Left renal cortex interstitium (tissue), 4 donors: ENCODE data around the gene FBXO10. TPM values are rescaled to one million over a fixed set of nuclear protein-coding genes. Genes with fewer than 3 reads are reported as not detected.
"Not testable (repeated sequence)": the region's sequence is repeated elsewhere in the genome, so short reads cannot be mapped to it uniquely, and the experiment has no call there.

Experiments
- DNase-seq, 4 donors: peaks; one replicate each; pipeline ENCODE4 v3.0.0-alpha.2; 2013; ENCODE audit warnings: low read depth in 4 of 4, low spot score in 2 of 4, missing footprints in 1 of 4
- polyA plus RNA-seq, 4 donors: library from polyadenylated mRNA; unstranded; fragments of 120-200 nt; gene quantifications; one replicate each; pipeline ENCODE4 v1.2.1, GENCODE V29; 2013; ENCODE audit not compliant: insufficient read length in 4 of 4

FBXO10 gene
- polyA plus RNA-seq, 4 donors = 11.7 to 19.8 (median 15.1) TPM

DNA sequence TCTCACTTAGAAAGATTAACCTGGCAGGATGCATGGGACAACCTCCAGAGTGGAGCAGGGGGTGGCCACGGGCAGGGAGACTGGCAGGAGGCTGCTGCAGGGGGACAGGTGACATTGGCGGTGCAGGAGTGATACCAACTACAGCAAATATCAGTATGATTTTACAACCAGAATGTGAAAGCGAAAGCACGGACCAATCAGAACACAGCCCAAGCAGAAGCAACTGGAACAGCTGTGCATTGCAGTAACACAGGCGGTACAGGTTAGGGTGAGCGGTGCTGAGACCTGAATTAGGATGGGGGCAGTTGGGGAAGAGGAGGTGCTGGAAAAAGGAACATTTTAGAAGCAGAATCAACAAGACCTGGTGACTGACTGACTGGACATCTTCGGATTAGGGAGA, 61.2 kb downstream of the FBXO10 start:
- no peak for DNase-seq

DNA sequence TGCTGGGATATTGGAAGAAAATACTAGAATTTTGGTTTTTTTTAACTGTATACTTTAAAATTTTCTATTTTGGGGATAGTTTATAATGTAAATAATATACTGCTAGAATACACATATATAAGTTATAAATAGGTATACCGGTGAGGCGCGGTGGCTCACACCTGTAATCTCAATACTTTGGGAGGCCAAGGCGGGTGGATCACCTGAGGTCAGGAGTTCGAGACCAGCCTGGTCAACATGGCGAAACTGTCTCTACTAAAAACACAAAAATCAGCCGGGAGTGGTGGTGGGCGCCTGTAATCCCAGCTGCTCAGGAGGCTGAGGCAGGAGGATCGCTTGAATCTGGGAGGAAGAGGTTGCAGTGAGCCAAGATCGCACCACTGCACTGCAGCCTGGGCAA, 61.8 kb downstream of the FBXO10 start:
- not testable (repeated sequence) for DNase-seq

DNA sequence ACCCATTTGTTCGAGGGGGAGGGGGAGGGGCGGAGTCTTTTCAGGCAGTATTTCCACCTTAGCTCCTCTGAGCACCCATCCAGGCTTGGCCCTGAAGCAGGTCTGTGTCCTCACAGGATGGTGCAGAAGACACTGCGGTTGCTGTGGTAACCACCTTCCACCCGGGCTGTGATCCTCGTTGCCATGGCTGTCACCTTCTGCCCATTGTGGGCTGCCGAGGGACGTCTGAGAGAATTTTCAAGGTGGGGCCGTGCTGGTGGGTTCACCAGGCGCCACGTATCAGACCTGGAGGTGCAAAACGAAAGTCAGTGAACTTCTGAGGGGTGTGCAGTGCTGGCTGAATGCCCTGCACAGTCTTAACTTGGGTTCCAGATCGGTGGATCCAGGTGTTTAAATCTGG, 63.7 kb downstream of the FBXO10 start:
- DNase-seq = no peak

DNA sequence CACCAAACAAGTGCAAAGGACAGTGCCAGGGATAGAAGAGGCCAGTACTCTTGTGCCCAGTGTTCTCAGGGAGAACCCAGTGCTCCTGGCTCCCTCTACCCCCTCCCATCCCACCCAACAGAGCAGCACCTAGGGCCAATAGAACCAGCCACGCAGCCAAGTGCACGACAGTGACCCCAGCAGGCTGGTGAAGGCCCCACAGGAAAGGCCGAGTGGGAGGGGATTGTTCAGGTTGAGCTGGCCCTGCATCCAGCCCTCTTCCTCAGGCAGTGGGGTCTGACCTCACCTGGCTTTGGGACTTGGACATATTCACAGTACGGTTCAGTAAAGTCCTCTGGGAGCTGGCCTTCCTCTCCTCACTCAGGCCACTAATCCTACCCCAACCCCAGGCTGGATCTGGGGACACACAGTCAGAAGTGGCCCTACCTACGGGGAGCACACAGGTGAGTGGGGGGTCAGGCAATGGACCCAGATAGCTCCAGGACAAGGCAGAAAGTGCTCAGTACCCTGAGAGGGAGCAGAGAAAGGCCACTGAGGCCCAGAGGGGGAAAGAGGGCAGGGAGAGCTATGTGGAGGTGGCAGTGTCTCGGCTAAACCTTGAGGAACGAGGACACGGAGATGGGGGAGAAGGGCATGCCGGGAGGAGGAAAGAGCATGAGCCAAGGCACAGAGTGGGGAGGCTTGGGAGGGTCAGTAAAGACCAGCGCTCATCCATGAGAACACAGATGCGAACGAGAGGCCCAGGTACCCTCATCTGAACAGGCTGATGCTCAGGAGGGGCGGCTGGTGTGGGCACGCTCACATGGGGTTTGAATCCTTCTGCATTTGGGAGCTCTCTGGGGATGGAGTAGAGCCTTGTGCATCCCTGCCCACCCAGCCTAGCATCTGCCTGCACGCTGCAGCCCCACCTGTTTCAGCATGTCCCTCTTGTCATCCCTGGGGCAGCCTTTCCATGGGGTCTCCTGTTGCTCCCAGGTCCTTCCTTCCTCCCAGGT, 64.9 kb downstream of the FBXO10 start:
- no peak for DNase-seq

DNA sequence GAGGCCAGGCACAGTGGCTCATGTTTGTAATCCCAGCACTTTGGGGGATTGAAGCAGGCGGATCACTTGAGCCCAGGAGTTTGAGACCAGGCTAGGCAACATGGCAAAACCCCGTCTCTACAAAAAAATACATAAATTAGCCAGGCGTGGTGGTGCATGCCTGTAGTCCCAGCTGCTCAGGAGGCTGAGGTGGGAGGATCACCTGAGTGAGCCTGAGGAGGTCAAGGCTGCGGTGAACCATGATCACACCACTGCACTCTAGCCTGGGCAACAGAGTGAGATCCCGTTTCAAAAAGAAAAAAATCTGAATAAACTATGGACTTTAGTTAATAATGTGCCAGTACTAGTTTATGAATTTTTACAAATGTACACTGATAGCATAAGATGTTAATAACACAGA, 66.1 kb downstream of the FBXO10 start:
- not testable (repeated sequence) for DNase-seq

DNA sequence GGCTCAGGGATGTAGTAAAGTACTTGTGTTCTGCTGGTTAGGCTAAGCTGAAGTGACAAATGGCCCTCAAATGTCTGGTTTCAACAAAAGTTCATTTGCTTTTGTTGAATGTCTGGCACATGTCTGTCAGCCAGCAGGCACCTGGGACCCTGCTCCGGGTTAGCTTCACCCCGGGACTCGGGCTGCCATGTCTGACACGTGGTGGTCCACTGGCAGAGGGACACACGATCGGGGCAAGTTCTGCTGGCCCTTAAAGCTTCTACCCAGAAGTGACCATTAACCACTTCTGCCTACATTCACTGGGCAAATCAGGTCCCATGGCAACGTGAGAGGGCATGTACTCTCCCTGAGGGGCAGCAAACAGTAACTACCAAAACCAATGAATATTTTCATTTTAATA, 66.6 kb downstream of the FBXO10 start:
- no peak for DNase-seq

DNA sequence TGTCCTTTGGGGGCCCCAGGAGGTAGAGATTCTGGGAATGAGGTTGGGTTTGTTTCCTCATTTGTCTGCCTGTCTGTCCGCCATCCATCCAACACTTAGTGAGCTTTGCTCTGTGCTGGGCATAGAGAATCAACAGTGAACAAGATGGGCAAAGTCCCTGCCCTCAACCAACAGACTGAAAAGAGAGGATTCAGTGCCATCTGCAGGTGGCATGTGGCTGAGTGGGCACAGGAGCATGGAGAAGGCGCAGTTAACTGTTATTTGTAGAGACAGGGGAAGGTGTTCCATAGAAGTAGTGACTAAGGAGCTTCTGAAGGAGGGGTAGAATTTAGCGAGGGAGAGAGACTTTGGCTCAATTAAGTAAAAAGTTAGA, 67.4 kb downstream of the FBXO10 start:
- no peak for DNase-seq

DNA sequence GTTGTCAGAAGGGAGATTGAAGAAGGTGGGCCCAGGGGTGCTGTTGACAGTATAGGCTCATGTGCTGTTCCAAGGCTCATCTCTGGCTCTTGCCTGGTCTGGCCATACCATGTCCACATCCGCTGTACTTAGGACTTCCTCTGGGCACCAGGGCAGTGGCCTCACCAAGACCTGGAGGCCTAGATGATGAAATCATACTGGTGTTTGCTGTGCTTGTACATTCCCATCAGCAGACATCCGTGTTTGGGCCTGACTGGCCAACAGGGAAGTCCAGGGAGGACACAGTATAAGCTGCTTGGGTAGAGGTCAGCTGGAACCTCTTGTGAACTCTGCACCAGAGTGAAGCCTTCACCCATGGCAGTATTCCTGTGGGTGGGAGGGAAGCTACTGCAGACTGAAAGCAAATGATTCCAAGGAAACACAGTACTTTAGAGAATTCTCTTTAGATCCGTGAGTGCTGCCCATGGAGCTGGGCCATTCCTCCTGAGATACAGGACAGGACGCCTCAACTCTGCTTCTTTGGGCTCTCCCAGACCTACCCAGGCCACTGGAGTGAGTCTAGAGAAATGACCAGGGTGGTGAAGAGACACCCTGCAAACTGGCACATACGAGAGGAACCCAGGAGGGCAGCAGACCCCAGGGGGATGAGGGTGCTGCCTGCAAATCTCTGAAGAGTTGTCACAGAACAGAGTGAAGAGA, 67.9 kb downstream of the FBXO10 start:
- no peak for DNase-seq

DNA sequence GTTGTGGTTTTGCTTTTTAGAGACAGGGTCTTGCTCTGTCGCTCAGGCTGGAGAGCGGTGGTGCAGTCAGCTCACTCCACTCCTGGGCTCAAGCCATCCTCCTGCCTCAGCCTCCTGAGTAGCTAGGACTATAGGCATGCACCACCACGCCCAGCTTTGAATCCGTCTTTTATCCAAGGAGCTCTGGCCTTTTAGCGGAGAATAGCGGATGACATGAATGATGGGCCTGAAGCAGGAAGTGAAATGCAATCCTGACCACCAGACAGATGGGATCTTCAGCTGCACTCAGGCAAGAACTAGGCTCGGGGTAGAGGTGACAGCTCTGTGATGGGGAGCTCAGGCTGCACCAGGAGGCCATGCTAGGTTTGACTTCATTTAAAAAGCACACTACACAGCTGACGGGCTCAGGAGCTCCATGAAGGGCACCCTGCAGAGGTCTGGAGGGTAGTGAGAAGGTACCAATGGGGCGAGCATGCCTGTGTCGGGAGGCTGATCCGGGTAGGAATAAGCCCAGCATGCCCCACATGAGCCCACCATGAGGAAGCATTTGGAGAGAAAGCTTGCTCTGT, 68.5 kb downstream of the FBXO10 start:
- no peak for DNase-seq

DNA sequence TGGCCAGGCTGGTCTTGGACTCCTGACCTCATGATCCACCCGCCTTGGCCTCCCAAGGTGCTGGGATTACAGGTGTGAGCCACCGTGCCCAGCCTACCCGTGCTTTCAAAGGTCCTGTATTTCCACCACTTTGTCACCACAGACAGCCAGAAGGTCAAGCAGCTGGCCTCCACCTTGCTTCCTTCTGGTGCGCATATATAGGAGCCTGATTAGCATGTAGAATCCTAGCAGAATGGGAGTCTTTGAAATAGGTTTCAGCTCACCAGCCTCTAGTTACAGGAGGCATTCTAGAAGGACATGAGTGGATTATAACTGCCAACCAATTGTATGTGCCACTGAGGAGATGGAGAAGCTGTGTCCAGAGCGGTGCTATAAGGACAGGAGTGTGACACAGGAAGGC, 71.6 kb downstream of the FBXO10 start:
- DNase-seq = no peak

DNA sequence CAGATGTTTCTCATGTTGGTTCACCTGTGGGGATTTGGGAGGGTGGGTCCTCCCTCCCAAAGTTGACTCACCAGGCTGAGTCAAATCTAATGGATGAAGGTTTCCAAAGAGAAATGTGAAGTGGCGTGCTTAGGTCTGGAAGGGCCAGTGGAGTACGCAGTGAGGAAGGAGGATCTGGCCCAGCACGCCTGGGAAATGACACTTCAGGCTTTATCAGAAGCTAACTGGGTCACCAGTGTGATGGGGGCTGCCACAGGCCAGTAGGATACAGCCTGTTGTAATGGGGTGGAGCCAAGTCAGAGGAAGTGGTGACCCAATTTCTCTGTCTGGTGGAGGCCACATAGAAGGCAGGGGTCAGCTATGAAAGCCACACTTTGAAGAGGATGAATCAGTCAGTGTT, 72.4 kb downstream of the FBXO10 start:
- no peak for DNase-seq

DNA sequence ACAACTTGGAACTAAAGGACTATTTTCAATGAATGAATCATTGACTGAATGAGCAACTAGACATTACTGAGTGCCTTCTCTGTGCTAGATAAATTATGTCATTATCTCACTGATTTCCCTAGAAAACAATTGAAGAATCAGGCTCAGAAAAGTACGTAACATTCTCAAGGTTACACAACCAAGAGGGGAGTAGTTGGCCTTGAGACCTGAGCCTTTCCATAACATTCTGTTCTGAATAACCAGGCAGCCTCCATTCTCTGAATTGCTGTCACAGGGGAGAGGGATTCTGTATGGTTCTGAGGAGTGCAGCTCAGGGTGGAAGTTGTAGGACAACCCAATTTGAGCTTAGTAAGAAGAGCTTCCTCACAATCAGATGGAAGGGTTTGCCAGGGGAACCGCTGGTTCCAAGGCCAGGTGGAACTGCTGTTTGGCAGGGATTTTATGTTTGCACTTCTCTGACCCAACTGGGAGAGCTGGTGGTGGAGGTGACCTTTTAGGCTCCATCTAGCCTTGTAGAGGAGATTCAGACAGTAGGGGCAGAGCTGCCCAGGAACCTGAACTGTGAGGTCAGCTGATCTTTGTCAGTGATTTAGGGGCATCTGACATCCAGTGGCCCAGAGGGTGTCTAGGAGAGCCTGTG, 74.1 kb downstream of the FBXO10 start:
- no peak for DNase-seq

DNA sequence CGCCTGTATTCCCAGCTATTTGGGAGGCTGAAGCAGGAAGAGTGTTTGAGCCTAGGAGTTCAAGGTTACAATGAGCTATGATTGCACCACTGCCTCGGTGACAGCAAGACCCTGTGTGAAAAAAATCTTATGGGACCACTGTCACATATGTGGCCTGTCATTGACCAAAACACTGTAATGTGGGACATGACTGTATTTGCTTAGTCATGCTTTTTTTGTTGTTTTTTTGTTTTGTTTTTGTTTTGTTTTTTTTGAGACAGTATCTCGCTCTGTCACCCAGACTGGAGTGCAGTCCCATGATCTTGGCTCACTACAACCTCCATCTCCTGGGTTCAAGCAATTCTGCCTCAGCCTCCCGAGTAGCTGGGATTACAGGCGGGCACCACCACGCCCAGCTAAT, 76.9 kb downstream of the FBXO10 start:
- no peak for DNase-seq

DNA sequence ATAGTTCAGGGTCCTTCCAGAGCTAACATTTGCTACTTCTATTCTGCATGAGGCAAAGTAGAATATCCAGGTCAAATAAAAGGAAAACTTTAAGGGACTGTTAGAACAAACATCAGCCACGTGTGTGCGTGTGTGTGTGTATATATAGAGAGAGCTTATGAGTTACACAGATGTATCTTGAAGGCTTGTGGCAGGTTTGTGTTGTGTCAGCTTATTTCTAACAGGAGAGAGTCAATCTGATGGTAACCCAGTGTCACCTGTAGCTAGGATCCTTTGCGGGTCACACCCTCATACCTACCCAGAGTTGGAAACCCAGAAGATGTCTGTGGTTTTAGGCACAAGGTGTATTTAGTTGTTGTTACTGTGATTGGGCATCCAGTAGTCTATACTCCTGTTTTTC, 77.7 kb downstream of the FBXO10 start:
- DNase-seq = no peak

DNA sequence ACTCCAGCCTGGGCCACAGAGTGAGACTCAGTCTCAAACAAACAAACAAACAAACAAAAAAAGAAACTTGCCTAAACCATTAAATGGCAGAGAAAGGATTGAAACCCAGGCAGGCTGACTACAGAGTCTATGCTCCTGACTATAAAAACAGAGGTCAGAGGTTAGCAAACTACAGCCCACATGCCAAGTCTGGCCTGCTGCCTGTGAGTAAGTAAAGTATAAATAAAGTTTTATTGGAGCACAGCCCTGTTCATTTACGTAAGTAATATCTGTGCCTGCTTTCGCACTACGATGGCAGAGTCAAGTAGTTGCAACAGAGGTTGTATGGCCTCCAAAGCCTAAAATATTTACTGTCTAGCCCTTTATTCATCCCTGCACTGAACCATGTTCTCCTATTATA, 78.9 kb downstream of the FBXO10 start:
- DNase-seq = no peak

DNA sequence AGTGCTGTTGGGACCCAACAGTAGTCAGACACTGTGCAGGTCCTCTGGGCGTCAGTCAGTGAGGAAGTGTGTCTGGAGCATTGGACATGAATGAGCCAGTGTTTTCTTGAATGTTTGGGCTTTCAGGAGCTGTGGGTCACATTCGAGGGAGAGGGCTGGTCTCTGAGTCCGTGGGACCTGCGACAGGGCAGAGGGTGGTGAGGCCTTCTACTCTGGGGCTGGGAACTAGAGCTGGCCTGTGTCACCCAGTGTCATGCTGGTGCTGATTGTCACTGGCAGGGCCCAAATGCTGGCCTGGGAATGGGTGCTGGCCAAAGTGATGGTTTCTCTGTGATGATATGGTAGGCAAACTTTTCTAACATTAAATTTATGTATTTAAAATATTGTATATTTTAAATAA, 80.2 kb downstream of the FBXO10 start:
- no peak for DNase-seq

DNA sequence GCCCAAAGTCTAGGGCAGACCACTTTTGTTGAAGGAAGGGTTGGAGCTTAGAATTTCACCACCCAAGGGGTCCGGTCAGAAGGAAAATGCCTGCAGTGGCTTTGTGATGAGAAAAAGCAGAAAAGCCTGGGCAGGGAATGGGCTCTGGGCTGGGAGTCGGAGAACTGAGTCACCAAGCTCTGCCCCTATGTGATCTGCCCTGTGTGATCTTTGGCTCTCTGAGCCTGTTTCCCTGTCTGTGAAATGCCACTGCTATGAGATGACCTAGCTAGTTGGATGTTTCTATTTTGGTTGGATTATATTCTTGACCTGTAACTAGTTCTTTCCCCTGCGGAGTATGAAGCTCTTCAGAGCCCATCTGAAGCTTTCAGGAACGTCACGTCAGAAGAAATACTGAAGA, 80.6 kb downstream of the FBXO10 start:
- no peak for DNase-seq

DNA sequence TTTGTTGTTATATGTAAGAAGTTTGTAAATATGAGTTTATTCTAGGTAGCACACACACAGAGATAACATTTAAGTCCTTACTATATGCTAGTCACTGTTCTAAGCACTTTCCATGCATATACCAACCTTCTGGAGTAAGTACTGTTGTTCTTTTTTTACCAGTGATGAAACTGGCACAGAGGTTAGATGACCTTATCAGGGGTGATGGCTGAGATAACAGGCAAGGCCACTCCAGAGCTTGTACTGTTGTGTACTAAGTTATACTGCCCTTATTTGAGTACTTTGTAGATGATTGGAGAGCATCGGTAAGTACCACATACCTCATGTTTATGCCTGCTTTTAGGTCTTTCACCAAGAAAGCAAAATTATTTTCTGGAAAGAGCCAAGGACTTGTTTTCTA, 84.2 kb downstream of the FBXO10 start:
- DNase-seq = no peak

DNA sequence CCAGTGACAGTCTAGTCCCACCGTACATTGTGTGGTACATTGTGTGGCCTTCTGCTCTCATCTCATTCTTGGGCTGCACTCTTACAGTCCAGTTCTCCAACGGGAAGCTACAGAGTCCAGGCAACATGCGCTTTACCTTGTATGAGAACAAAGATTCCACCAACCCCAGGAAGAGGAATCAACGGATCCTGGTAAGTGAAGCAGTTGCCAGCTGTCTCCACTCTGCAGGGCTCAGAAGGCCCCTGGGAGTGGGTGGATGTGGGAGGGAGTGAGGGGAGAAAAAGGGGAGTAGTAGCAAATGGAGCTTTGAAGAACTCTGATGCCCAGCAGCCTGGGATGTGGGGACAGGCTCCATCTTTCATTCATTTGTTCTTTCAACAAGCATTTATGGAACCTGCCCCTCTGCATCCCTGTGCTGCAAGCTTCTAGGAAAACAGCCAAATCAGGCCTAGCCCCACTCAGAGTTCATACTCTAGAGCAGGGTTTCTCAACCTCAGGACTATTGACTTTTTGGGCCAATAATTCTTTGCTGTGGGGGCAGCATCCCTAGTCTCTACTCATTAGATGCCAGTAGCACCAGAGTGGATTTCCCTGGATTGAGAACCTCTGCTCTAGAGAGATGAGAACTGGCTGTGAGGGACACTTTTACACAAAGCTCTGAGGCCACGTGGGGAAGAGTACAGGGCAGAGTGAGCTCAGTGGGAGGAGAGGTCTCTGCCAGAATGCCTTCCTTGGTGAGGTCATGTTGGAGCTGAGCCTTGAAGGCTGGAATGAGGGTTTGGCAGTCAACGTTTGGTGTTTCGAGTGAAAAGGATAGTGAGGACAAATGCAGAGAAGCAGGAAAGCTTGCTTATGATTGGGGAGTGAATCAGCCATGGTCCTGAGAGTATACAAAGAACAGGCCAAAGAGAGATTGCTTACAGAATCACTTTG, 89.3 kb downstream of the FBXO10 start:
- DNase-seq = no peak

DNA sequence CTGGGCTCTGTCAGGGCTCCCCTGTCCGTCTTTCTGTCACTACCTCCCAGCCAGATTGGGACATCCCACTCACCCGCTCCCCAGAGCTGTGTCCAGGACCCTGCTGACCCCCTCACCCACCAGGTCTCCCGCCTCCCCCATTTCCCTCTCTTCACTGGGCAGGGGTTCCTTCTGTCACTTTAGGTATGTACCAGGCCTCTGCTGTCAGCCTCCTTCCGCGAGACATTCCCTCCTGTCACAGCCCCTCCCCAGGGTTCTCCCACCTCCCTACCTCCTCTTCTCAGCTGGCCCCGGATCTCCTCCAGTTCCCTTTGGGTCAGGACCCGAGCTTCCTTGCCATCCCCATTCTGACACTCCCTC, 89.9 kb downstream of the FBXO10 start:
- no peak for DNase-seq
